ENCODE data around the gene USP49.

GRCh38 chr6:41887331-41887751, 7.8 kb downstream of the USP49 start:
- TF ChIP-seq CTCF (IDR thresholded peaks at IDR 0.05): no peak
- TF ChIP-seq ZFX (IDR thresholded peaks at IDR 0.05; ENCODE audit: borderline replicate concordance): no peak

Measured in 22Rv1 (cell line).